ENCODE data around the gene KRABD2.

The KRABD2 gene

DNA sequence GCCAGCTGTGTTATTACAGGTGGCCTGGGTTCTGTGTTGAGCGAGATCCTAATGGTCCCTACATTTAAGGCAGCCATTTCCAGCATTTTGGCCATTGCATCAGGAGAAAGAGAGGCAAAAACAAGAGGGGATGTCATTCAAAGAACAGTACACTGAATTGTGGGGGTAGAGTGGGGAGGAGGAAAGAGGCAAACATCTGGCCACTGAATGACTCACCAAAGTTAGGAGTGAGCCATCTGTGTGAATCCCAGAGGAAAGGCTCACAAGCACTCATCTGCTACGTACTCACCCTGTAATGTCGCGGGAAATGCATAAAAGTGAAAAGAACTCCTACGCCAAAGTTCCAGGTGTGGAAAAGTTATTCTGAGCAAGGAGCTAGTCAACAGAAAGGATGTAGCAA is 16.7 kb downstream of the KRABD2 start:
- Histone ChIP-seq H3K27me3 (replicated peaks in 1 of 2; ENCODE audit: control insufficient read depth in 2 of 2, insufficient read depth in 2 of 2, low read length in 1 of 2) (no peaks in the 10 kb centered on the region), H4K20me1 (ENCODE audit: control insufficient read depth, insufficient read depth) (no peaks in the 10 kb centered on the region), H3K27ac (ENCODE audit: control insufficient read depth, insufficient read depth) (no peak overlapping the region), H3K4me3 (no peak overlapping the region), H3K36me3 (ENCODE audit: control insufficient read depth in 2 of 2, insufficient read depth in 2 of 2, low read length in 1 of 2) (no peaks in the 10 kb centered on the region), H3K79me2 (ENCODE audit: control insufficient read depth, insufficient read depth, low read length) (no peaks in the 10 kb centered on the region), H2AFZ (ENCODE audit: control insufficient read depth, low read depth, low read length) (no peak overlapping the region), H3K9me3 (replicated peaks; ENCODE audit: control insufficient read depth, insufficient read depth, low read length) (no peaks in the 10 kb centered on the region), H3K9ac (ENCODE audit: control insufficient read depth, insufficient read depth, low read length) (no peak overlapping the region), H3K4me2 (ENCODE audit: control insufficient read depth, insufficient read depth) (no peak overlapping the region), H3K4me1 (ENCODE audit: control insufficient read depth, insufficient read depth, low read length) (no peaks in the 10 kb centered on the region)
- no peak for FAIRE-seq
- in situ Hi-C loops (cut with MboI) (no loop called here), intact Hi-C loops (cut with micrococcal nuclease; ENCODE audit: unreplicated experiment) (no loop called here)
- no peak for ATAC-seq
- ChIA-PET CTCF (no interaction called here), POLR2A (interaction anchor here (0.5 kb wide), 1 partner anchor 1354 kb away, joined by 7 read pairs; no protein-coding TSS in a partner anchor), RAD21 (ENCODE audit: unreplicated experiment) (no interaction called here), SMC1A (ENCODE audit: uncharacterized antibody, unreplicated experiment) (interaction anchor here (0.5 kb wide), 1 partner anchor 178 kb away, joined by 3 read pairs; no protein-coding TSS in a partner anchor)
- DNase-seq (ENCODE audit: low read depth, low spot score): no peak
- TF ChIP-seq, protein P1, sequence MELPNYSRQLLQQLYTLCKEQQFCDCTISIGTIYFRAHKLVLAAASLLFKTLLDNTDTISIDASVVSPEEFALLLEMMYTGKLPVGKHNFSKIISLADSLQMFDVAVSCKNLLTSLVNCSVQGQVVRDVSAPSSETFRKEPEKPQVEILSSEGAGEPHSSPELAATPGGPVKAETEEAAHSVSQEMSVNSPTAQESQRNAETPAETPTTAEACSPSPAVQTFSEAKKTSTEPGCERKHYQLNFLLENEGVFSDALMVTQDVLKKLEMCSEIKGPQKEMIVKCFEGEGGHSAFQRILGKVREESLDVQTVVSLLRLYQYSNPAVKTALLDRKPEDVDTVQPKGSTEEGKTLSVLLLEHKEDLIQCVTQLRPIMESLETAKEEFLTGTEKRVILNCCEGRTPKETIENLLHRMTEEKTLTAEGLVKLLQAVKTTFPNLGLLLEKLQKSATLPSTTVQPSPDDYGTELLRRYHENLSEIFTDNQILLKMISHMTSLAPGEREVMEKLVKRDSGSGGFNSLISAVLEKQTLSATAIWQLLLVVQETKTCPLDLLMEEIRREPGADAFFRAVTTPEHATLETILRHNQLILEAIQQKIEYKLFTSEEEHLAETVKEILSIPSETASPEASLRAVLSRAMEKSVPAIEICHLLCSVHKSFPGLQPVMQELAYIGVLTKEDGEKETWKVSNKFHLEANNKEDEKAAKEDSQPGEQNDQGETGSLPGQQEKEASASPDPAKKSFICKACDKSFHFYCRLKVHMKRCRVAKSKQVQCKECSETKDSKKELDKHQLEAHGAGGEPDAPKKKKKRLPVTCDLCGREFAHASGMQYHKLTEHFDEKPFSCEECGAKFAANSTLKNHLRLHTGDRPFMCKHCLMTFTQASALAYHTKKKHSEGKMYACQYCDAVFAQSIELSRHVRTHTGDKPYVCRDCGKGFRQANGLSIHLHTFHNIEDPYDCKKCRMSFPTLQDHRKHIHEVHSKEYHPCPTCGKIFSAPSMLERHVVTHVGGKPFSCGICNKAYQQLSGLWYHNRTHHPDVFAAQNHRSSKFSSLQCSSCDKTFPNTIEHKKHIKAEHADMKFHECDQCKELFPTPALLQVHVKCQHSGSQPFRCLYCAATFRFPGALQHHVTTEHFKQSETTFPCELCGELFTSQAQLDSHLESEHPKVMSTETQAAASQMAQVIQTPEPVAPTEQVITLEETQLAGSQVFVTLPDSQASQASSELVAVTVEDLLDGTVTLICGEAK (IDR thresholded peaks at IDR 0.05; ENCODE audit: borderline replicate concordance): no peak
- TF ChIP-seq MTA2 (IDR thresholded peaks at IDR 0.05; ENCODE audit: low read depth) (no peak), FOXK2 (IDR thresholded peaks at IDR 0.05) (no peak), EP300 (IDR thresholded peaks at IDR 0.05; ENCODE audit: borderline replicate concordance in 1 of 2, control insufficient read depth in 1 of 2, low read depth in 2 of 2, low read length in 2 of 2) (no peak), HDGF (IDR thresholded peaks at IDR 0.05) (no peak), POLR2AphosphoS5 (IDR thresholded peaks at IDR 0.05; ENCODE audit: low read length) (no peak), CBX5 (IDR thresholded peaks at IDR 0.05; ENCODE audit: low read depth) (no peak), ZZZ3 (IDR thresholded peaks at IDR 0.05; ENCODE audit: control insufficient read depth, insufficient read length, low read depth) (no peak), RBBP5 (conservative IDR thresholded peaks at IDR 0.05) (no peak), TAF1 (IDR thresholded peaks at IDR 0.05; ENCODE audit: borderline replicate concordance, low read depth, low read length) (no peak), JUND (IDR thresholded peaks at IDR 0.05; ENCODE audit: low read depth, low read length) (no peak), MTA3 (IDR thresholded peaks at IDR 0.05; ENCODE audit: borderline replicate concordance, low read length) (no peak), NR2F1 (conservative IDR thresholded peaks at IDR 0.05) (no peak), TCF12 (IDR thresholded peaks at IDR 0.05; ENCODE audit: low read depth, low read length) (no peak), SRF (IDR thresholded peaks at IDR 0.05; ENCODE audit: low read depth in 2 of 2, low read length in 2 of 2) (no peak)
- TF ChIP-seq, protein P2, sequence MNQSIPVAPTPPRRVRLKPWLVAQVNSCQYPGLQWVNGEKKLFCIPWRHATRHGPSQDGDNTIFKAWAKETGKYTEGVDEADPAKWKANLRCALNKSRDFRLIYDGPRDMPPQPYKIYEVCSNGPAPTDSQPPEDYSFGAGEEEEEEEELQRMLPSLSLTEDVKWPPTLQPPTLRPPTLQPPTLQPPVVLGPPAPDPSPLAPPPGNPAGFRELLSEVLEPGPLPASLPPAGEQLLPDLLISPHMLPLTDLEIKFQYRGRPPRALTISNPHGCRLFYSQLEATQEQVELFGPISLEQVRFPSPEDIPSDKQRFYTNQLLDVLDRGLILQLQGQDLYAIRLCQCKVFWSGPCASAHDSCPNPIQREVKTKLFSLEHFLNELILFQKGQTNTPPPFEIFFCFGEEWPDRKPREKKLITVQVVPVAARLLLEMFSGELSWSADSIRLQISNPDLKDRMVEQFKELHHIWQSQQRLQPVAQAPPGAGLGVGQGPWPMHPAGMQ (IDR thresholded peaks at IDR 0.05; ENCODE audit: borderline replicate concordance): no peak
- TF ChIP-seq, protein P3, sequence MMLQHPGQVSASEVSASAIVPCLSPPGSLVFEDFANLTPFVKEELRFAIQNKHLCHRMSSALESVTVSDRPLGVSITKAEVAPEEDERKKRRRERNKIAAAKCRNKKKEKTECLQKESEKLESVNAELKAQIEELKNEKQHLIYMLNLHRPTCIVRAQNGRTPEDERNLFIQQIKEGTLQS (IDR thresholded peaks at IDR 0.05; ENCODE audit: borderline replicate concordance, extremely low read depth, low read depth, low read length): no peak
- WGBS (ENCODE audit: insufficient coverage, insufficient replicate concordance, low lambda C conversion rate, missing lambda C conversion rate): 80% methylated on average over 5 of the region's 5 CpGs
- BruUV-seq (replicated peaks): no TSS peak

Measured in GM12878 (cell line).